ENCODE results near the gene TLL2. TPM values are rescaled to one million over a fixed set of nuclear protein-coding genes. Genes with fewer than 3 reads are reported as not detected.

The TLL2 gene
- total RNA-seq, 1 experiment from 2014 or later, result 0.18 TPM

DNA sequence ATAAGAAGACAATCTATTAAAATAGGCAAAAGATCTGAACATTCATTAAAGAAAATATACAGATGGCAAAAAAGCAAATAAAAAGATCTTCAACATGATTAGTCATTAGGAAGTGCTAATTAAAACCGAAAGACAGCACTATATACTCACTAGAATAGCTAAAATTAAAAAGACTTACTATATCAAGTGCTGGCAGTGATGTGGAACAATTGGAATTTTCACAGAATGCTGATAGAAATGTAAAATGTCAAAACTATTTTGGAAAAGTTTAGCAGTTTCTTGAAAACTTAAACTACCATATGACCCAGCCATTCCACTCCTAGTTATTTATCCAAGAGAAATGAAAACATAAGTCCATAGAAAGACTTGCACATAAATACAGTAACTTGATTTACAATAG, 25.0 kb upstream of the TLL2 start:
- Histone ChIP-seq H3K4me3 (ENCODE audit: low read length) (no peak overlapping the region), H3K27ac (ENCODE audit: low read length) (no peak overlapping the region), H3K9me2 (replicated peaks; ENCODE audit: low read length) (no peaks in the 10 kb centered on the region), H3K36me3 (ENCODE audit: low read depth, low read length) (peaks cover 1% of the 10 kb centered on the region; the same call in 1 of the 2 replicates), H3K27me3 (ENCODE audit: low read length) (no peaks in the 10 kb centered on the region), H3K9ac (ENCODE audit: low read length) (no peak overlapping the region), H3K79me2 (ENCODE audit: low read length) (no peaks in the 10 kb centered on the region), H3F3A (ENCODE audit: low read length, unreplicated experiment) (no peaks in the 10 kb centered on the region), H4K20me1 (ENCODE audit: low read length) (peaks cover 6% of the 10 kb centered on the region; the same call in 1 of the 2 replicates), H2AFZ (ENCODE audit: low read length) (no peak overlapping the region), H3K4me2 (ENCODE audit: low read length) (no peak overlapping the region), H3K4me1 (ENCODE audit: insufficient read depth, low read length) (peaks cover under 1% of the 10 kb centered on the region; the same call in 1 of the 2 replicates), H3K9me3 (ENCODE audit: low read length) (no peaks in the 10 kb centered on the region)
- ATAC-seq, result no peak
- POLR2A ChIA-PET (ENCODE audit: unreplicated experiment), result no interaction called here
- CTCF ChIA-PET, result no interaction called here
- no peak for DNase-seq
- intact Hi-C loops (cut with micrococcal nuclease), result no loop called here
- TF ChIP-seq, protein P1, sequence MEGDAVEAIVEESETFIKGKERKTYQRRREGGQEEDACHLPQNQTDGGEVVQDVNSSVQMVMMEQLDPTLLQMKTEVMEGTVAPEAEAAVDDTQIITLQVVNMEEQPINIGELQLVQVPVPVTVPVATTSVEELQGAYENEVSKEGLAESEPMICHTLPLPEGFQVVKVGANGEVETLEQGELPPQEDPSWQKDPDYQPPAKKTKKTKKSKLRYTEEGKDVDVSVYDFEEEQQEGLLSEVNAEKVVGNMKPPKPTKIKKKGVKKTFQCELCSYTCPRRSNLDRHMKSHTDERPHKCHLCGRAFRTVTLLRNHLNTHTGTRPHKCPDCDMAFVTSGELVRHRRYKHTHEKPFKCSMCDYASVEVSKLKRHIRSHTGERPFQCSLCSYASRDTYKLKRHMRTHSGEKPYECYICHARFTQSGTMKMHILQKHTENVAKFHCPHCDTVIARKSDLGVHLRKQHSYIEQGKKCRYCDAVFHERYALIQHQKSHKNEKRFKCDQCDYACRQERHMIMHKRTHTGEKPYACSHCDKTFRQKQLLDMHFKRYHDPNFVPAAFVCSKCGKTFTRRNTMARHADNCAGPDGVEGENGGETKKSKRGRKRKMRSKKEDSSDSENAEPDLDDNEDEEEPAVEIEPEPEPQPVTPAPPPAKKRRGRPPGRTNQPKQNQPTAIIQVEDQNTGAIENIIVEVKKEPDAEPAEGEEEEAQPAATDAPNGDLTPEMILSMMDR (conservative IDR thresholded peaks at IDR 0.05; ENCODE audit: low read depth, low read length), result no peak
- no peak for TF ChIP-seq EZH2phosphoT487 (IDR thresholded peaks at IDR 0.05; ENCODE audit: borderline replicate concordance, low read length)
- no peak for TF ChIP-seq EZH2 (IDR thresholded peaks at IDR 0.05; ENCODE audit: low read length, unreplicated experiment)
- BruUV-seq (replicated peaks), result no TSS peak

DNA sequence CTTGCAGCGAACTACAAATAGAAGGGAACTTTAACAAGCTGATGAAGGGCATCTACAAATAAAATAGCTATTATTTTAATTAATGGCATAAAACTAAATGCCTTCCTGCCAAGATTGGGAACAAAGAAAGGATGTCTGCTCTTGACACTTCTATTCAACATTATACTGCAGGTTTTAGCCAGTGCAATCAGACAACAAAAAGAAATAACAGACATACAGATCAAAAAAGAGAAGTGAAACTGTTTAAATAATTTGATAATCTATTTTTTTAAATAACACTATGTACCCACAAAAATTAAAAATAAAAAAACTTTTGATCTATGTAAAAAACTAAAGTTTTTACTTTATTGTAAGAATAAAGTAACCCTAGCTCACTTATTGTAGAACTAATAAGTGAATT, 22.4 kb upstream of the TLL2 start:
- Histone ChIP-seq H3K79me2 (ENCODE audit: low read length) (no peaks in the 10 kb centered on the region), H3K9me3 (ENCODE audit: low read length) (no peaks in the 10 kb centered on the region), H3K4me1 (ENCODE audit: insufficient read depth, low read length) (peaks cover 17% of the 10 kb centered on the region), H2AFZ (ENCODE audit: low read length) (no peak overlapping the region), H4K20me1 (ENCODE audit: low read length) (peaks cover 18% of the 10 kb centered on the region; the same call in 1 of the 2 replicates), H3K27ac (ENCODE audit: low read length) (no peak overlapping the region), H3K9ac (ENCODE audit: low read length) (no peak overlapping the region), H3K9me2 (replicated peaks; ENCODE audit: low read length) (no peaks in the 10 kb centered on the region), H3K27me3 (ENCODE audit: low read length) (no peaks in the 10 kb centered on the region), H3K4me3 (ENCODE audit: low read length) (no peak overlapping the region), H3F3A (ENCODE audit: low read length, unreplicated experiment) (no peaks in the 10 kb centered on the region), H3K36me3 (ENCODE audit: low read depth, low read length) (peaks cover 6% of the 10 kb centered on the region; the same call in 1 of the 2 replicates), H3K4me2 (ENCODE audit: low read length) (no peak overlapping the region)
- ChIA-PET CTCF (no interaction called here), POLR2A (ENCODE audit: unreplicated experiment) (no interaction called here)
- ATAC-seq (no peak), DNase-seq (no peak)
- BruUV-seq (replicated peaks), result no TSS peak
- TF ChIP-seq EZH2 (IDR thresholded peaks at IDR 0.05; ENCODE audit: low read length, unreplicated experiment) (no peak), EZH2phosphoT487 (IDR thresholded peaks at IDR 0.05; ENCODE audit: borderline replicate concordance, low read length) (no peak)
- TF ChIP-seq, protein P1 (conservative IDR thresholded peaks at IDR 0.05; ENCODE audit: low read depth, low read length), result no peak
- intact Hi-C loops (cut with micrococcal nuclease), result no loop called here

DNA sequence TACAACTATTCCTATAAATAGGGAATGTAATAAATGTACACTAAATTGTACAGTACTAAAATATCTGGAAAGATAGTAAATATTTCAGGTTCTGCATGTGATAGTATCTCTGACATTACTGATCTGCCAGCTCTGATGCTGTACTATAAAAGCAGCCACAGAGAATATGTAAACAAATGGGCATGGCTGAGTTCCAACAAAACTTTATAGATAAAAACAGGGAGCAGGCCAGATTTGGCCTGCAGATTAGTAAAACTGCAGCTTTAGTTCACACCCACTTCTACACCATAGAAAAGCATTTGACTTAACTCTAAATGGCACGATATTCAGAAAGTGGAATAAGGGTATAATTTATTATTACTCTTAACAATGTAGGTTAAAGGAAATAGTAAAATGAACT, 18.8 kb upstream of the TLL2 start:
- Histone ChIP-seq H3K27me3 (ENCODE audit: low read length) (no peaks in the 10 kb centered on the region), H3K4me2 (ENCODE audit: low read length) (0 out of 2 replicates have a peak overlapping the region, but pooled peaks have one; percentile 13), H3K4me1 (ENCODE audit: insufficient read depth, low read length) (peaks cover 17% of the 10 kb centered on the region), H3K79me2 (ENCODE audit: low read length) (no peaks in the 10 kb centered on the region), H2AFZ (ENCODE audit: low read length) (no peak overlapping the region), H4K20me1 (ENCODE audit: low read length) (peaks cover 14% of the 10 kb centered on the region; the same call in 1 of the 2 replicates), H3K36me3 (ENCODE audit: low read depth, low read length) (peaks cover 8% of the 10 kb centered on the region; the same call in 1 of the 2 replicates), H3K9ac (ENCODE audit: low read length) (no peak overlapping the region), H3K27ac (ENCODE audit: low read length) (no peak overlapping the region), H3K9me2 (replicated peaks; ENCODE audit: low read length) (no peaks in the 10 kb centered on the region), H3K9me3 (ENCODE audit: low read length) (no peaks in the 10 kb centered on the region), H3K4me3 (ENCODE audit: low read length) (no peak overlapping the region), H3F3A (ENCODE audit: low read length, unreplicated experiment) (no peaks in the 10 kb centered on the region)
- ATAC-seq (peak; percentile 82), DNase-seq (peak; percentile 84)
- TF ChIP-seq EZH2 (IDR thresholded peaks at IDR 0.05; ENCODE audit: low read length, unreplicated experiment) (no peak), EZH2phosphoT487 (IDR thresholded peaks at IDR 0.05; ENCODE audit: borderline replicate concordance, low read length) (no peak)
- TF ChIP-seq, protein P1 (conservative IDR thresholded peaks at IDR 0.05; ENCODE audit: low read depth, low read length), result no peak
- POLR2A ChIA-PET (ENCODE audit: unreplicated experiment), result no interaction called here
- intact Hi-C loops (cut with micrococcal nuclease), result no loop called here
- BruUV-seq (replicated peaks), result no TSS peak
- CTCF ChIA-PET, result interaction anchor here (0.5 kb wide), 1 partner anchor 18 kb away, joined by 3 read pairs; no protein-coding TSS in a partner anchor
